Suprapubic skin (tissue), 4 donors: Measurements from ENCODE around the gene AKAP1. TPM values are rescaled to one million over a fixed set of nuclear protein-coding genes. Genes with fewer than 3 reads are reported as not detected.

Source experiments
- DNase-seq, 2 donors: peaks; one replicate each; pipeline ENCODE4 v3.0.0-alpha.2; 2019; ENCODE audit warnings: low spot score in 2 of 2
- H3K27ac ChIP-seq: fragments of 200-600 bp; sonication (generic); one replicate; pipeline ENCODE4 v1.5.1; 2019
- H3K27me3 ChIP-seq: fragments of 200-600 bp; sonication (generic); one replicate; pipeline ENCODE4 v1.5.1; 2019
- H3K36me3 ChIP-seq: fragments of 200-600 bp; sonication (generic); one replicate; pipeline ENCODE4 v1.5.1; 2019
- H3K4me1 ChIP-seq: fragments of 200-600 bp; sonication (generic); one replicate; pipeline ENCODE4 v1.5.1; 2019
- H3K4me3 ChIP-seq: fragments of 200-600 bp; sonication (generic); one replicate; pipeline ENCODE4 v1.5.1; 2019; ENCODE audit warnings: mild to moderate bottlenecking
- H3K9me3 ChIP-seq: fragments of 200-600 bp; sonication (generic); one replicate; pipeline ENCODE4 v1.5.1; 2019
- CTCF ChIP-seq, 2 donors: fragments of 200-600 bp in 1 of 2; fragments of 450-650 bp in 1 of 2; sonication (generic) in 1 of 2; IDR thresholded peaks; one replicate each; pipeline ENCODE4 v1.5.1; 2016 to 2019; ENCODE audit warnings: antibody characterized with exemption in 2 of 2, mild to moderate bottlenecking in 1 of 2, moderate library complexity in 1 of 2
- EP300 ChIP-seq: sonication (generic); formaldehyde crosslinking; IDR thresholded peaks from one replicate; pipeline ENCODE4 v1.6.1; 2017; ENCODE audit warnings: antibody characterized with exemption
- POLR2A ChIP-seq, 2 donors: fragments of 450-650 bp; IDR thresholded peaks; one replicate each; pipeline ENCODE4 v1.6.1; 2017; ENCODE audit warnings: antibody characterized with exemption in 2 of 2, mild to moderate bottlenecking in 2 of 2, moderate library complexity in 2 of 2
- POLR2AphosphoS5 ChIP-seq, 3 donors: sonication (generic); formaldehyde crosslinking; IDR thresholded peaks; one replicate each; pipeline ENCODE4 v1.6.1; 2017; ENCODE audit warnings: antibody characterized with exemption in 3 of 3
- WGBS: methylation state at CpG from one replicate; pipeline ENCODE4 v1.1.5; 2018; 5-methylcytosine and 5-hydroxymethylcytosine counted together
- total RNA-seq, 4 donors: library from RNA; depleted of rRNA; stranded (reverse); fragments of >200 nt; gene quantifications; one replicate each; pipeline ENCODE4 v1.1.0, GENCODE V29; 2016

AKAP1 gene
- total RNA-seq, 4 donors from 2014 or later, result 50.1 to 76.2 (median 56.4) TPM

GRCh38 chr17:57078274-57078673, 6.8 kb upstream of the AKAP1 start:
- H3K4me1 ChIP-seq, result no peaks in the 10 kb centered on the region
- DNase-seq, result no peak
- H3K27me3 ChIP-seq, result no peaks in the 10 kb centered on the region
- WGBS, result 95% methylated on average over 9 of the region's 9 CpGs
- H3K9me3 ChIP-seq, result no peaks in the 10 kb centered on the region
- TF ChIP-seq POLR2A (IDR thresholded peaks at IDR 0.05) (no peak), CTCF (IDR thresholded peaks at IDR 0.05) (no peak), POLR2AphosphoS5 (IDR thresholded peaks at IDR 0.05) (no peak), EP300 (no peak)
- no peak overlapping the region for H3K4me3 ChIP-seq
- no peaks in the 10 kb centered on the region for H3K36me3 ChIP-seq
- no peak overlapping the region for H3K27ac ChIP-seq

GRCh38 chr17:57080718-57081117, 4.3 kb upstream of the AKAP1 start:
- H3K27ac ChIP-seq, result no peak overlapping the region
- 65% methylated on average over 2 of the region's 2 CpGs for WGBS
- no peak for TF ChIP-seq POLR2A (IDR thresholded peaks at IDR 0.05)
- TF ChIP-seq POLR2AphosphoS5 (IDR thresholded peaks at IDR 0.05), result no peak
- no peak for TF ChIP-seq CTCF (IDR thresholded peaks at IDR 0.05)
- TF ChIP-seq EP300, result no peak

GRCh38 chr17:57082441-57082840, 2.6 kb upstream of the AKAP1 start:
- Histone ChIP-seq H3K27ac (no peak overlapping the region), H3K36me3 (no peaks in the 10 kb centered on the region), H3K9me3 (no peaks in the 10 kb centered on the region), H3K27me3 (no peaks in the 10 kb centered on the region), H3K4me1 (peaks cover 21% of the 10 kb centered on the region), H3K4me3 (no peak overlapping the region)
- no peak for DNase-seq
- no peak for TF ChIP-seq EP300
- TF ChIP-seq CTCF (IDR thresholded peaks at IDR 0.05), result no peak
- TF ChIP-seq POLR2A (IDR thresholded peaks at IDR 0.05), result no peak
- no peak for TF ChIP-seq POLR2AphosphoS5 (IDR thresholded peaks at IDR 0.05)
- WGBS, result 76% methylated on average over 2 of the region's 2 CpGs

More at GRCh38 chr17:57080718-57081117, 4.3 kb upstream of the AKAP1 start:
- H3K27me3 ChIP-seq, result no peaks in the 10 kb centered on the region
- H3K9me3 ChIP-seq, result no peaks in the 10 kb centered on the region
- no peak overlapping the region for H3K4me3 ChIP-seq
- peaks cover 7% of the 10 kb centered on the region for H3K4me1 ChIP-seq
- no peak for DNase-seq
- no peaks in the 10 kb centered on the region for H3K36me3 ChIP-seq

GRCh38 chr17:57084361-57084801, 665 bp upstream of the AKAP1 start:
- H3K4me3 ChIP-seq, result peak overlapping the region; percentile 79
- DNase-seq, result no peak
- H3K36me3 ChIP-seq, result no peaks in the 10 kb centered on the region
- peak overlapping the region; percentile 97 for H3K27ac ChIP-seq
- no peaks in the 10 kb centered on the region for H3K9me3 ChIP-seq
- TF ChIP-seq POLR2A (IDR thresholded peaks at IDR 0.05) (no peak), POLR2AphosphoS5 (IDR thresholded peaks at IDR 0.05) (no peak), EP300 (no peak), CTCF (IDR thresholded peaks at IDR 0.05) (no peak)
- 0% methylated on average over 7 of the region's 7 CpGs for WGBS
- peaks cover 25% of the 10 kb centered on the region for H3K4me1 ChIP-seq
- H3K27me3 ChIP-seq, result no peaks in the 10 kb centered on the region

- H3K36me3 ChIP-seq, result no peaks in the 10 kb centered on the region
- WGBS, result 0% methylated on average over 8 of the region's 75 CpGs
- peak; percentile 79 to 85 for DNase-seq
- H3K27me3 ChIP-seq, result no peaks in the 10 kb centered on the region
- H3K4me1 ChIP-seq, result peaks cover 28% of the 10 kb centered on the region
- H3K27ac ChIP-seq, result peak overlapping the region; percentile 97
- peak overlapping the region; percentile 79 for H3K4me3 ChIP-seq
- no peaks in the 10 kb centered on the region for H3K9me3 ChIP-seq
- no peak for TF ChIP-seq POLR2A (IDR thresholded peaks at IDR 0.05)
- no peak for TF ChIP-seq EP300
- no peak for TF ChIP-seq POLR2AphosphoS5 (IDR thresholded peaks at IDR 0.05)
- TF ChIP-seq CTCF (IDR thresholded peaks at IDR 0.05), result no peak
These were observed 512 bp downstream of the AKAP1 start for GRCh38 chr17:57085448-57086068.
